GM18868 (cell line): ENCODE measurements around the gene SRGAP3.
"Not testable (repeated sequence)": the region's sequence is repeated elsewhere in the genome, so short reads cannot be mapped to it uniquely, and the experiment has no call there.

Experiments used
- ATAC-seq: cut with Tn5 transposase; IDR thresholded peaks from one replicate; pipeline ENCODE4 v1.9.1; 2021; ENCODE audit warnings: mild to moderate bottlenecking, moderate library complexity; ENCODE audit not compliant: unreplicated experiment

Gene SRGAP3

GRCh38 chr3:9249273-9250192 is at the start of gene SRGAP3:
Gene SRGAP3, minus strand, starts transcription at chr3:9249646. Its CDS starts 695 bp downstream, at chr3:9248951.
- ATAC-seq, result peak; percentile 100

- ATAC-seq, result no peak
Observed at GRCh38 chr3:9298236-9298635, 48.8 kb upstream of the SRGAP3 start.

GRCh38 chr3:9296241-9296640 is 46.8 kb upstream of the SRGAP3 start:
- ATAC-seq, result no peak

- no peak for ATAC-seq
Observed at GRCh38 chr3:9295007-9295406, 45.6 kb upstream of the SRGAP3 start.

GRCh38 chr3:9293953-9294352 is 44.5 kb upstream of the SRGAP3 start:
- ATAC-seq, result not testable (repeated sequence)

GRCh38 chr3:9293076-9293475 is 43.6 kb upstream of the SRGAP3 start:
- no peak for ATAC-seq

- no peak for ATAC-seq
Observed at GRCh38 chr3:9292516-9292915, 43.1 kb upstream of the SRGAP3 start.

- ATAC-seq, result no peak
Observed at GRCh38 chr3:9291821-9292410, 42.5 kb upstream of the SRGAP3 start.

GRCh38 chr3:9290566-9290965 is 41.1 kb upstream of the SRGAP3 start:
- ATAC-seq, result no peak

- not testable (repeated sequence) for ATAC-seq
Observed at GRCh38 chr3:9281533-9281932, 32.1 kb upstream of the SRGAP3 start.

- no peak for ATAC-seq
Observed at GRCh38 chr3:9280451-9281219, 31.2 kb upstream of the SRGAP3 start.

- ATAC-seq, result no peak
Observed at GRCh38 chr3:9279966-9280365, 30.5 kb upstream of the SRGAP3 start.

GRCh38 chr3:9278498-9278897 is 29.1 kb upstream of the SRGAP3 start:
- peak; percentile 85 for ATAC-seq

- ATAC-seq, result no peak
Observed at GRCh38 chr3:9278085-9278484, 28.6 kb upstream of the SRGAP3 start.

- ATAC-seq, result no peak
Observed at GRCh38 chr3:9276761-9277370, 27.4 kb upstream of the SRGAP3 start.

GRCh38 chr3:9271903-9272302 is 22.5 kb upstream of the SRGAP3 start:
- ATAC-seq, result no peak

- ATAC-seq, result no peak
Observed at GRCh38 chr3:9270704-9271103, 21.3 kb upstream of the SRGAP3 start.

- ATAC-seq, result no peak
Observed at GRCh38 chr3:9266716-9267115, 17.3 kb upstream of the SRGAP3 start.

- no peak for ATAC-seq
Observed at GRCh38 chr3:9260305-9260704, 10.9 kb upstream of the SRGAP3 start.

GRCh38 chr3:9257092-9257491 is 7.6 kb upstream of the SRGAP3 start:
- no peak for ATAC-seq

GRCh38 chr3:9255976-9256375 is 6.5 kb upstream of the SRGAP3 start:
- ATAC-seq, result no peak
